ENCODE measurements around the gene CELF6. TPM values are rescaled to one million over a fixed set of nuclear protein-coding genes. Genes with fewer than 3 reads are reported as not detected.

The CELF6 gene
- total RNA-seq, 4 donors from 2014 or later = 1.2 to 1.8 (median 1.5) TPM

GRCh38 chr15:72315706-72316370, 4.1 kb downstream of the CELF6 start:
- peak in 1 of 2 donors; percentile 59 for DNase-seq (ENCODE audit: low spot score in 2 of 2)
- WGBS, 2 donors = 59 to 73% methylated on average over 6 of the region's 6 CpGs
- intact Hi-C loops (cut with DNase I; ENCODE audit: low total_unique reads) = no loop called here
- TF ChIP-seq CTCF (IDR thresholded peaks at IDR 0.05) = no peak
- no peak for TF ChIP-seq POLR2A (IDR thresholded peaks at IDR 0.05)
- no peak overlapping the region for H3K4me3 ChIP-seq (ENCODE audit: low read depth, poor library complexity, severe bottlenecking)

GRCh38 chr15:72313881-72314280, 6.1 kb downstream of the CELF6 start:
- no peak overlapping the region for H3K4me3 ChIP-seq (ENCODE audit: low read depth, poor library complexity, severe bottlenecking)
- intact Hi-C loops (cut with DNase I; ENCODE audit: low total_unique reads) = no loop called here
- no peak for TF ChIP-seq CTCF (IDR thresholded peaks at IDR 0.05)
- no peak for TF ChIP-seq POLR2A (IDR thresholded peaks at IDR 0.05)
- DNase-seq (ENCODE audit: low spot score in 2 of 2) = peak in 1 of 2 donors; percentile 66
- WGBS, 2 donors = 92 to 96% methylated on average over 2 of the region's 2 CpGs

GRCh38 chr15:72313448-72313840, 6.5 kb downstream of the CELF6 start:
- no peak overlapping the region for H3K4me3 ChIP-seq (ENCODE audit: low read depth, poor library complexity, severe bottlenecking)
- peak in 1 of 2 donors; percentile 46 for DNase-seq (ENCODE audit: low spot score in 2 of 2)
- 87 to 93% methylated on average over 2 of the region's 2 CpGs for WGBS, 2 donors
- intact Hi-C loops (cut with DNase I; ENCODE audit: low total_unique reads) = no loop called here
- TF ChIP-seq POLR2A (IDR thresholded peaks at IDR 0.05) (no peak), CTCF (IDR thresholded peaks at IDR 0.05) (no peak)

- intact Hi-C loops (cut with DNase I; ENCODE audit: low total_unique reads) = no loop called here
- H3K4me3 ChIP-seq (ENCODE audit: low read depth, poor library complexity, severe bottlenecking) = no peak overlapping the region
- TF ChIP-seq POLR2A (IDR thresholded peaks at IDR 0.05) (no peak), CTCF (IDR thresholded peaks at IDR 0.05) (peak in 1 of 3 donors; percentile 20)
- WGBS, 2 donors = 50 to 53% methylated on average over 2 of the region's 2 CpGs
- peak; percentile 21 to 86 for DNase-seq (ENCODE audit: low spot score in 2 of 2)
Observed at GRCh38 chr15:72312605-72313447, 7.1 kb downstream of the CELF6 start.

GRCh38 chr15:72307026-72307425, 12.9 kb downstream of the CELF6 start:
- peak in 1 of 2 donors; percentile 58 for DNase-seq (ENCODE audit: low spot score in 2 of 2)
- no peak overlapping the region for H3K4me3 ChIP-seq (ENCODE audit: low read depth, poor library complexity, severe bottlenecking)
- intact Hi-C loops (cut with DNase I; ENCODE audit: low total_unique reads) = no loop called here
- TF ChIP-seq CTCF (IDR thresholded peaks at IDR 0.05) = no peak
- TF ChIP-seq POLR2A (IDR thresholded peaks at IDR 0.05) = no peak
- 56 to 63% methylated on average over 5 of the region's 5 CpGs for WGBS, 2 donors

Measured in lower leg skin (tissue), 4 donors.